NB4 (cell line): Measurements from ENCODE around the gene SLC39A11.

Experiments used
- CTCF ChIP-seq: IDR thresholded peaks from one replicate; pipeline ENCODE4 v1.5.1; 2012; ENCODE audit warnings: low read depth, low read length
- MAX ChIP-seq: IDR thresholded peaks from 2 replicates; pipeline ENCODE4 v1.6.1; 2011; ENCODE audit warnings: low read depth, low read length
- MYC ChIP-seq: IDR thresholded peaks from 2 replicates; pipeline ENCODE4 v1.6.1; 2011; ENCODE audit warnings: low read depth, low read length
- POLR2A ChIP-seq: IDR thresholded peaks from 2 replicates; pipeline ENCODE4 v1.6.1; 2011; ENCODE audit warnings: mild to moderate bottlenecking; ENCODE audit not compliant: insufficient read length; ENCODE audit errors: extremely low read depth

- TF ChIP-seq POLR2A (no peak), MAX (no peak), CTCF (no peak), MYC (no peak)
These were observed 162.5 kb downstream of the SLC39A11 start for GRCh38 chr17:72930031-72930430.
